H9 (cell line): ENCODE measurements around the gene EEF2KMT. TPM values are rescaled to one million over a fixed set of nuclear protein-coding genes. Genes with fewer than 3 reads are reported as not detected.
"Not testable (repeated sequence)": the region's sequence is repeated elsewhere in the genome, so short reads cannot be mapped to it uniquely, and the experiment has no call there.

Experiments used
- DNase-seq: peaks from one replicate; pipeline ENCODE4 v3.0.0-alpha.2; 2017
- H2AFZ ChIP-seq: one replicate; pipeline ENCODE4 v1.6.1; 2013; ENCODE audit warnings: mild to moderate bottlenecking, low read length, control low read depth, moderate library complexity
- H2AK5ac ChIP-seq: 2 replicates; pipeline ENCODE4 v1.6.1; 2013; ENCODE audit warnings: low read length, control low read depth, mixed read lengths; ENCODE audit not compliant: insufficient read length
- H2BK120ac ChIP-seq: one replicate; pipeline ENCODE4 v1.6.1; 2013; ENCODE audit warnings: low read depth, mild to moderate bottlenecking, low read length, control low read depth, inconsistent platforms; ENCODE audit not compliant: poor library complexity, severe bottlenecking
- H2BK12ac ChIP-seq: 2 replicates; pipeline ENCODE4 v1.6.1; 2013; ENCODE audit warnings: low read length, control low read depth, mixed read lengths, low read depth; ENCODE audit not compliant: insufficient read length
- H2BK15ac ChIP-seq: 2 replicates; pipeline ENCODE4 v1.6.1; 2013; ENCODE audit warnings: low read depth, low read length, control low read depth
- H2BK20ac ChIP-seq: one replicate; pipeline ENCODE4 v1.6.1; 2013; ENCODE audit warnings: low read depth, mild to moderate bottlenecking, low read length, control low read depth, inconsistent platforms; ENCODE audit not compliant: poor library complexity, severe bottlenecking
- H2BK5ac ChIP-seq: 2 replicates; pipeline ENCODE4 v1.6.1; 2013; ENCODE audit warnings: low read length, control low read depth, mixed read lengths; ENCODE audit not compliant: insufficient read length
- H3K14ac ChIP-seq: 2 replicates; pipeline ENCODE4 v1.6.1; 2013; ENCODE audit warnings: low read length, control low read depth; ENCODE audit not compliant: insufficient read depth
- H3K18ac ChIP-seq: 2 replicates; pipeline ENCODE4 v1.6.1; 2013; ENCODE audit warnings: low read depth, mild to moderate bottlenecking, mixed read lengths, low read length, control low read depth; ENCODE audit not compliant: insufficient read length
- H3K23ac ChIP-seq: 2 replicates; pipeline ENCODE4 v1.6.1; 2013; ENCODE audit warnings: low read length, control low read depth, mixed read lengths, low read depth; ENCODE audit not compliant: insufficient read length
- H3K23me2 ChIP-seq: 2 replicates; pipeline ENCODE4 v1.6.1; 2013; ENCODE audit warnings: low read depth, mild to moderate bottlenecking, mixed read lengths, low read length, control low read depth; ENCODE audit not compliant: insufficient read length, poor library complexity, severe bottlenecking
- H3K27ac ChIP-seq: 2 replicates; pipeline ENCODE4 v1.5.1; 2013; ENCODE audit warnings: low read length, control low read depth, mixed read lengths, low read depth; ENCODE audit not compliant: insufficient read length
- H3K27me3 ChIP-seq: 2 replicates; pipeline ENCODE4 v1.6.1; 2013; ENCODE audit warnings: low read length, control low read depth, inconsistent platforms; ENCODE audit not compliant: insufficient read depth
- H3K4ac ChIP-seq: 2 replicates; pipeline ENCODE4 v1.6.1; 2013; ENCODE audit warnings: low read depth, mild to moderate bottlenecking, control low read depth, inconsistent platforms, low read length, moderate library complexity
- H3K4me1 ChIP-seq: 2 replicates; pipeline ENCODE4 v1.6.1; 2013; ENCODE audit warnings: low read length, control low read depth, inconsistent platforms; ENCODE audit not compliant: insufficient read depth
- H3K4me2 ChIP-seq: 2 replicates; pipeline ENCODE4 v1.6.1; 2013; ENCODE audit warnings: low read length, control low read depth, mixed read lengths; ENCODE audit not compliant: insufficient read length, insufficient read depth
- H3K56ac ChIP-seq: 2 replicates; pipeline ENCODE4 v1.6.1; 2013; ENCODE audit warnings: low read depth, mild to moderate bottlenecking, mixed read lengths, low read length, control low read depth; ENCODE audit not compliant: insufficient read length
- H3K79me1 ChIP-seq: 2 replicates; pipeline ENCODE4 v1.6.1; 2013; ENCODE audit warnings: low read depth, mild to moderate bottlenecking, moderate library complexity, low read length, control low read depth, inconsistent platforms; ENCODE audit not compliant: insufficient read depth, poor library complexity, severe bottlenecking
- H3K79me2 ChIP-seq: 2 replicates; pipeline ENCODE4 v1.6.1; 2013; ENCODE audit warnings: low read length, control low read depth, inconsistent platforms; ENCODE audit not compliant: insufficient read depth
- H3K9ac ChIP-seq: 2 replicates; pipeline ENCODE4 v1.6.1; 2013; ENCODE audit warnings: low read length, control low read depth, mixed read lengths; ENCODE audit not compliant: insufficient read length; ENCODE audit errors: extremely low read depth
- H3K9me3 ChIP-seq: one replicate; pipeline ENCODE4 v1.6.1; 2013; ENCODE audit warnings: low read depth, low read length, inconsistent platforms; ENCODE audit not compliant: control insufficient read depth
- H3T11ph ChIP-seq: one replicate; pipeline ENCODE4 v1.6.1; 2013; ENCODE audit warnings: mild to moderate bottlenecking, low read length, control low read depth, inconsistent platforms
- H4K20me1 ChIP-seq: one replicate; pipeline ENCODE4 v1.6.1; 2013; ENCODE audit not compliant: control insufficient read depth, insufficient read length, insufficient read depth
- H4K5ac ChIP-seq: 2 replicates; pipeline ENCODE4 v1.6.1; 2013; ENCODE audit warnings: low read depth, mild to moderate bottlenecking, mixed read lengths, low read length, control low read depth; ENCODE audit not compliant: insufficient read length
- H4K8ac ChIP-seq: replicated peaks from 2 replicates; pipeline ENCODE4 v1.6.1; 2013; ENCODE audit warnings: low read length, control low read depth, mixed read lengths, low read depth; ENCODE audit not compliant: insufficient read length
- H4K91ac ChIP-seq: 2 replicates; pipeline ENCODE4 v1.6.1; 2013; ENCODE audit warnings: low read depth, mild to moderate bottlenecking, moderate library complexity, mixed read lengths, low read length, control low read depth; ENCODE audit not compliant: insufficient read length
- H3K27ac Mint-ChIP-seq, 3 experiments: 2 replicates in 2 of 3; 3 replicates in 1 of 3; pipeline ENCODE4 v1.8.0; 2020 to 2021; ENCODE audit warnings: mixed read lengths in 3 of 3, mild to moderate bottlenecking in 1 of 3, moderate library complexity in 1 of 3
- H3K27me3 Mint-ChIP-seq: 2 replicates; pipeline ENCODE4 v1.8.0; 2021; ENCODE audit warnings: low read depth, mild to moderate bottlenecking, moderate library complexity, mixed read lengths
- H3K36me3 Mint-ChIP-seq, 3 experiments: 2 replicates in 2 of 3; 3 replicates in 1 of 3; pipeline ENCODE4 v1.8.0; 2020 to 2021; ENCODE audit warnings: low read depth in 3 of 3, mixed read lengths in 3 of 3; ENCODE audit not compliant: insufficient read depth in 1 of 3
- H3K4me1 Mint-ChIP-seq, 2 experiments: 2 replicates each; pipeline ENCODE4 v1.8.0; 2020; ENCODE audit warnings: mixed read lengths in 2 of 2
- H3K4me3 Mint-ChIP-seq, 2 experiments: 2 replicates in 1 of 2; 3 replicates in 1 of 2; pipeline ENCODE4 v1.8.0; 2020 to 2021; ENCODE audit warnings: mild to moderate bottlenecking in 2 of 2, mixed read lengths in 2 of 2, moderate library complexity in 1 of 2
- H3K9me3 Mint-ChIP-seq, 2 experiments: 2 replicates in 1 of 2; 3 replicates in 1 of 2; pipeline ENCODE4 v1.8.0; 2020; ENCODE audit warnings: mild to moderate bottlenecking in 2 of 2, mixed read lengths in 2 of 2, moderate library complexity in 1 of 2
- WGBS: extraction: QIAGEN DNeasy Blood & Tissue Kit; methylation state at CpG from one replicate; pipeline ENCODE4 v1.1.7; 2013; ENCODE audit warnings: missing lambda C conversion rate, low lambda C conversion rate, mixed read lengths; ENCODE audit not compliant: insufficient read length; ENCODE audit errors: extremely low coverage; 5-methylcytosine and 5-hydroxymethylcytosine counted together
- total RNA-seq: library from RNA; stranded (reverse); gene quantifications from 2 replicates; pipeline ENCODE4 v1.2.1, GENCODE V29; 2021
- TF ChIP-seq, protein P1 (sequence below): fragments of 200-600 bp; sonication (generic); conservative IDR thresholded peaks from 3 replicates; pipeline ENCODE4 v1.8.0; 2021; ENCODE audit warnings: antibody characterized with exemption, mild to moderate bottlenecking

The EEF2KMT gene
- total RNA-seq, 1 experiment from 2014 or later, result 16.4 TPM

DNA sequence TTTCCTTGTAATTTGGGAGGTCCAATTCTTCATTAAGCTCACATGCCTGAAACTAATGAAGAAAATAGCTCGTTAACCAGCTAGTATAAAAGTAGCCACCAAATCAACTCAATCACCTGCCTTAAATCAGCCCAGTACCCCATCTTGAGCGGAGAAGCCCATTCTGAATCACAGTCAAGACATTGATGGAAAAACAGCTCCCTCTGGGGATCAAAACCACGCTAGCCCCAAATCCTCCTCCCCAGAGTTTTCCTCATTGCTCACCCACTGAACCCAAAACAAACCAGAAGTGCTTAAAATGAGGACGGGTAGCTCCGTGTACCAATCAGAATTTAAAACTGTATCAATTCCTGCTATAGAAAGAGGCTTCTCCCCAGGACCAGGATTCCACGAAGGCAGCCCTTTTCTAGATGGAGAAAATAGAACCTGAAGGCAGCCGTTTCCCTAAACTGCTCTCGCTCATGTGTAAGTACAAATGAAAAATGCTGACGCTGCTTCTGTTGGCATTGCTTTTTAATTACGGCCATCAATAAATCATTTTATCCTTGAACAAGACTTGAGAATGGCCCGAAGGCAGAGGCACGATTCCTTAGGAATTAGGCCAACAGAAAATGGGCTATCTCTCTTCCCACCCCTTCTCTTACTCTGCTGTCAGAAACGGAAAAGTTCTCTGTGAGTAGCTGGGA is 35.5 kb upstream of the EEF2KMT start:
- H2AFZ ChIP-seq, DNase-seq, H3K4me1 ChIP-seq, H4K20me1 ChIP-seq, H3K27ac ChIP-seq, H3K4ac ChIP-seq, H3T11ph ChIP-seq, H3K9me3 ChIP-seq, H4K91ac ChIP-seq, H3K14ac ChIP-seq, H2BK20ac ChIP-seq, H4K5ac ChIP-seq, H2BK15ac ChIP-seq, H3K27me3 Mint-ChIP-seq, H3K27me3 ChIP-seq, H3K4me2 ChIP-seq, H3K18ac ChIP-seq, H3K79me2 ChIP-seq, H2AK5ac ChIP-seq, H3K56ac ChIP-seq, H3K36me3 Mint-ChIP-seq, H2BK5ac ChIP-seq, H3K79me1 ChIP-seq, H3K9me3 Mint-ChIP-seq, H3K9ac ChIP-seq, H2BK12ac ChIP-seq, H3K23ac ChIP-seq, H2BK120ac ChIP-seq, H3K23me2 ChIP-seq, H4K8ac ChIP-seq: not testable (repeated sequence)
- TF ChIP-seq, protein P1, sequence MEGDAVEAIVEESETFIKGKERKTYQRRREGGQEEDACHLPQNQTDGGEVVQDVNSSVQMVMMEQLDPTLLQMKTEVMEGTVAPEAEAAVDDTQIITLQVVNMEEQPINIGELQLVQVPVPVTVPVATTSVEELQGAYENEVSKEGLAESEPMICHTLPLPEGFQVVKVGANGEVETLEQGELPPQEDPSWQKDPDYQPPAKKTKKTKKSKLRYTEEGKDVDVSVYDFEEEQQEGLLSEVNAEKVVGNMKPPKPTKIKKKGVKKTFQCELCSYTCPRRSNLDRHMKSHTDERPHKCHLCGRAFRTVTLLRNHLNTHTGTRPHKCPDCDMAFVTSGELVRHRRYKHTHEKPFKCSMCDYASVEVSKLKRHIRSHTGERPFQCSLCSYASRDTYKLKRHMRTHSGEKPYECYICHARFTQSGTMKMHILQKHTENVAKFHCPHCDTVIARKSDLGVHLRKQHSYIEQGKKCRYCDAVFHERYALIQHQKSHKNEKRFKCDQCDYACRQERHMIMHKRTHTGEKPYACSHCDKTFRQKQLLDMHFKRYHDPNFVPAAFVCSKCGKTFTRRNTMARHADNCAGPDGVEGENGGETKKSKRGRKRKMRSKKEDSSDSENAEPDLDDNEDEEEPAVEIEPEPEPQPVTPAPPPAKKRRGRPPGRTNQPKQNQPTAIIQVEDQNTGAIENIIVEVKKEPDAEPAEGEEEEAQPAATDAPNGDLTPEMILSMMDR, result peak; percentile 42; the same call in 2 of the 3 replicates
- WGBS, result no CpG with 5 or more reads among the region's 13 CpGs
- Mint-ChIP-seq H3K4me1 (peaks cover 39 to 47% of the 10 kb centered on the region in 2 experiments), H3K4me3 (peak overlapping the region in 1 of 2 experiments; percentile 0; a peak in 1 of 5 replicates), H3K27ac (peak overlapping the region; percentile 35 to 78 (median 37); a peak in 4 of 7 replicates)

DNA sequence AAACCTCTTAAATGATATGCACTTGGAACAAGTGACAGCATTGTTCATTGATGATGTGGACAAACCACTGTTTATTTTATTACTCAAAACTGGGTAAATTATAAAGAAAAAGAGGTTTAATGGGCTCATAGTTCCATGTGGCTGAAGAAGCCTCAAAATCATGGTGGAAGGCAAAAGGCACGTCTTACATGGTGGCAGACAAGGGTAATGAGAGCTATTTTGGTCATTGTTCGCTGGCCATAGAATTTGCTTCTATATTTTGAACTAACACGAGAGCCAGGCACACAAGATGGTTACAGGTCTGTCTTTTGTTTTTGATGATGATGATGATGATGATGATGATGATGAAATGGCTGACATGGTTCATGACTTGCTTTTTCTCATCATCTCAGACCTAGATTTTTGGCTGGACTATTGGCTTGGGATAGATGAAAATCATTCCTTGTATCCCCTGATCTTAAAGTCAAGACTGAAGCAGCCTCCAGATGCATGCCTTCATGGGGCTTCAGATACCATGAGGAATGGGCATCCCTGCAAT is 33.9 kb upstream of the EEF2KMT start:
- H4K91ac ChIP-seq, H3K4me3 Mint-ChIP-seq, H2BK120ac ChIP-seq, H3K79me2 ChIP-seq, H3K56ac ChIP-seq, H2AK5ac ChIP-seq, H3K27ac Mint-ChIP-seq, H3K36me3 Mint-ChIP-seq, H3K9ac ChIP-seq, H4K8ac ChIP-seq, H3K14ac ChIP-seq, H4K20me1 ChIP-seq, H3K79me1 ChIP-seq, H2BK20ac ChIP-seq, H3K27ac ChIP-seq, H2BK5ac ChIP-seq, H3K9me3 ChIP-seq, H3K9me3 Mint-ChIP-seq, H2BK15ac ChIP-seq, H3K4ac ChIP-seq, DNase-seq, H3K4me1 ChIP-seq, H3K4me2 ChIP-seq, H3T11ph ChIP-seq, H3K27me3 ChIP-seq, H2AFZ ChIP-seq, H3K27me3 Mint-ChIP-seq, H3K23ac ChIP-seq, H4K5ac ChIP-seq, H2BK12ac ChIP-seq, H3K23me2 ChIP-seq, H3K18ac ChIP-seq: not testable (repeated sequence)
- no CpG with 5 or more reads among the region's 3 CpGs for WGBS
- H3K4me1 Mint-ChIP-seq, result peaks cover 38 to 39% of the 10 kb centered on the region in 2 experiments
